Activated CD8-positive, alpha-beta memory T cell treated with anti-CD3 and anti-CD28 coated beads for 36 hours (primary cell): ENCODE data around the gene SERPINA4. TPM values are rescaled to one million over a fixed set of nuclear protein-coding genes. Genes with fewer than 3 reads are reported as not detected.
"Not testable (repeated sequence)": the region's sequence is repeated elsewhere in the genome, so short reads cannot be mapped to it uniquely, and the experiment has no call there.

Experiments
- CTCF ChIA-PET: fragments of 350-600 bp; sonication (Branson Sonifier 250); formaldehyde crosslinking; loops from one replicate; lab custom pipeline; 2021; ENCODE audit warnings: antibody characterized with exemption; lab: Charles Lee
- POLR2A ChIA-PET: fragments of 350-600 bp; sonication (Branson Sonifier 250); formaldehyde crosslinking; loops from one replicate; lab custom pipeline; 2021; ENCODE audit warnings: antibody characterized with exemption; lab: Charles Lee
- total RNA-seq, 2 experiments: library from RNA; stranded (reverse); gene quantifications; one replicate each; pipeline ENCODE4 v1.2.3, GENCODE V29; 2021

The SERPINA4 gene
- total RNA-seq, 2 experiments from 2014 or later: not detected

GRCh38 chr14:94562941-94563883, 2.0 kb downstream of the SERPINA4 start:
- POLR2A ChIA-PET: no interaction called here
- CTCF ChIA-PET: no interaction called here

GRCh38 chr14:94564381-94564780, 3.1 kb downstream of the SERPINA4 start:
- POLR2A ChIA-PET: no interaction called here
- CTCF ChIA-PET: no interaction called here

GRCh38 chr14:94568186-94568585, 6.9 kb downstream of the SERPINA4 start:
- CTCF ChIA-PET: no interaction called here

GRCh38 chr14:94569381-94570001, 8.2 kb downstream of the SERPINA4 start:
- ChIA-PET CTCF (no interaction called here), POLR2A (no interaction called here)

More at GRCh38 chr14:94568186-94568585, 6.9 kb downstream of the SERPINA4 start:
- POLR2A ChIA-PET: no interaction called here

GRCh38 chr14:94570002-94570400, 8.8 kb downstream of the SERPINA4 start:
- ChIA-PET POLR2A (no interaction called here), CTCF (no interaction called here)

- CTCF ChIA-PET: no interaction called here
- POLR2A ChIA-PET: no interaction called here
Observed at GRCh38 chr14:94570440-94570839, 9.2 kb downstream of the SERPINA4 start.

- CTCF ChIA-PET: no interaction called here
- POLR2A ChIA-PET: no interaction called here
Observed at GRCh38 chr14:94571395-94571794, 10.2 kb downstream of the SERPINA4 start.

- CTCF ChIA-PET: no interaction called here
- POLR2A ChIA-PET: no interaction called here
Observed at GRCh38 chr14:94571950-94572349, 10.7 kb downstream of the SERPINA4 start.

- POLR2A ChIA-PET: no interaction called here
- CTCF ChIA-PET: no interaction called here
Observed at GRCh38 chr14:94572637-94573303, 11.5 kb downstream of the SERPINA4 start.

- ChIA-PET POLR2A (no interaction called here), CTCF (no interaction called here)
Observed at GRCh38 chr14:94573475-94574277, 12.4 kb downstream of the SERPINA4 start.

GRCh38 chr14:94574336-94574735, 13.1 kb downstream of the SERPINA4 start:
- CTCF ChIA-PET: no interaction called here
- POLR2A ChIA-PET: no interaction called here

GRCh38 chr14:94575730-94576585, 14.7 kb downstream of the SERPINA4 start:
- POLR2A ChIA-PET: no interaction called here
- CTCF ChIA-PET: no interaction called here

- CTCF ChIA-PET, POLR2A ChIA-PET: not testable (repeated sequence)
Observed at GRCh38 chr14:94577472-94577871, 16.2 kb downstream of the SERPINA4 start.

GRCh38 chr14:94578712-94579111, 17.5 kb downstream of the SERPINA4 start:
- ChIA-PET CTCF (no interaction called here), POLR2A (no interaction called here)

GRCh38 chr14:94581127-94581999, 20.1 kb downstream of the SERPINA4 start, which contains the start of gene SERPINA5:
SERPINA5 (plus strand) TSS chr14:94581426; CDS start chr14:94587363, 5,937 bp downstream.
- ChIA-PET POLR2A (no interaction called here), CTCF (no interaction called here)

GRCh38 chr14:94582199-94582750, 21.0 kb downstream of the SERPINA4 start:
- CTCF ChIA-PET: no interaction called here
- POLR2A ChIA-PET: no interaction called here

GRCh38 chr14:94582851-94583250, 21.6 kb downstream of the SERPINA4 start:
- CTCF ChIA-PET: no interaction called here
- POLR2A ChIA-PET: no interaction called here
